BJ (cell line): ENCODE measurements around the gene CORO2A. TPM values are rescaled to one million over a fixed set of nuclear protein-coding genes. Genes with fewer than 3 reads are reported as not detected.

Source experiments
- CTCF ChIA-PET: fragments of 350-600 bp; formaldehyde crosslinking; extraction: SDS; loops from one replicate; lab custom pipeline; 2021; ENCODE audit warnings: antibody characterized with exemption, inconsistent platforms; lab: Yijun Ruan, JAX
- POLR2A ChIA-PET: fragments of 300-600 bp; sonication (Branson Sonifier 250); formaldehyde crosslinking; extraction: SDS; loops from one replicate; lab custom pipeline; 2021; ENCODE audit warnings: antibody characterized with exemption; lab: Charles Lee
- DNase-seq: peaks from one replicate; pipeline ENCODE4 v3.0.0-alpha.2; 2011; ENCODE audit warnings: low read depth
- H3K27me3 ChIP-seq: 2 replicates; pipeline ENCODE4 v1.6.0; 2011; ENCODE audit warnings: low read length; ENCODE audit not compliant: control insufficient read depth, insufficient read depth
- H3K36me3 ChIP-seq: 2 replicates; pipeline ENCODE4 v1.5.1; 2011; ENCODE audit warnings: low read length; ENCODE audit not compliant: control insufficient read depth, insufficient read depth
- H3K4me3 ChIP-seq: 2 replicates; pipeline ENCODE4 v1.5.1; 2011; ENCODE audit warnings: low read depth, mild to moderate bottlenecking, control low read depth, low read length
- polyA plus RNA-seq: library from polyadenylated mRNA; depleted of rRNA; stranded (reverse); fragments of >200 nt; gene quantifications from 2 replicates; pipeline ENCODE4 v1.2.3, GENCODE V29; 2011
- TF ChIP-seq, protein P1 (sequence below): IDR thresholded peaks from 2 replicates; pipeline ENCODE4 v1.5.1; 2011; ENCODE audit warnings: low read depth, mild to moderate bottlenecking, control low read depth, inconsistent platforms, low read length, moderate library complexity; ENCODE audit not compliant: insufficient read depth

CORO2A gene
- polyA plus RNA-seq, 1 experiment, result 1.5 TPM

DNA sequence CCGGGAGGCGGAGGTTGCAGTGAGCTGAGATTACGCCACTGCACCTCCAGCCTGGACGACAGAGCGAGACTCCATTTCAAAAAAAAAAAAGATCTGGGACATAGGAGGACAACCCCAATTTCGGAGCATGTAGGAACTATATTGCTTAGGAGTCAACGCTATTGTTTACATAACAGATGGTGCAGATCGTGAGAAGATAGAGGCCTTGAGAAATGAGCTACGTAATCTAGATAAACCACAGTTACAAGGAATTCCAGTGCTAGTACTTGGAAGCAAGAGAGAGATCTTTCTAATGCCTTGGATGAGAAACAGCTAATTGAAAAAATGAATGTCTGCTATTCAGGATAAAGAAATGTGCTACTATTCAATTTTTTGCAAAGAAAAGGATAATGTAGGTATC, 42.7 kb upstream of the CORO2A start:
- DNase-seq, result no peak
- ChIA-PET CTCF (interaction anchor here (0.9 to 1.2 kb wide), 3 partner anchors 11 to 1194 kb away, joined by 3 read pairs; no protein-coding TSS in a partner anchor), POLR2A (no interaction called here)
- TF ChIP-seq, protein P1, sequence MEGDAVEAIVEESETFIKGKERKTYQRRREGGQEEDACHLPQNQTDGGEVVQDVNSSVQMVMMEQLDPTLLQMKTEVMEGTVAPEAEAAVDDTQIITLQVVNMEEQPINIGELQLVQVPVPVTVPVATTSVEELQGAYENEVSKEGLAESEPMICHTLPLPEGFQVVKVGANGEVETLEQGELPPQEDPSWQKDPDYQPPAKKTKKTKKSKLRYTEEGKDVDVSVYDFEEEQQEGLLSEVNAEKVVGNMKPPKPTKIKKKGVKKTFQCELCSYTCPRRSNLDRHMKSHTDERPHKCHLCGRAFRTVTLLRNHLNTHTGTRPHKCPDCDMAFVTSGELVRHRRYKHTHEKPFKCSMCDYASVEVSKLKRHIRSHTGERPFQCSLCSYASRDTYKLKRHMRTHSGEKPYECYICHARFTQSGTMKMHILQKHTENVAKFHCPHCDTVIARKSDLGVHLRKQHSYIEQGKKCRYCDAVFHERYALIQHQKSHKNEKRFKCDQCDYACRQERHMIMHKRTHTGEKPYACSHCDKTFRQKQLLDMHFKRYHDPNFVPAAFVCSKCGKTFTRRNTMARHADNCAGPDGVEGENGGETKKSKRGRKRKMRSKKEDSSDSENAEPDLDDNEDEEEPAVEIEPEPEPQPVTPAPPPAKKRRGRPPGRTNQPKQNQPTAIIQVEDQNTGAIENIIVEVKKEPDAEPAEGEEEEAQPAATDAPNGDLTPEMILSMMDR, result no peak
- Histone ChIP-seq H3K36me3 (peaks cover 15% of the 10 kb centered on the region), H3K4me3 (no peak overlapping the region), H3K27me3 (no peaks in the 10 kb centered on the region)

DNA sequence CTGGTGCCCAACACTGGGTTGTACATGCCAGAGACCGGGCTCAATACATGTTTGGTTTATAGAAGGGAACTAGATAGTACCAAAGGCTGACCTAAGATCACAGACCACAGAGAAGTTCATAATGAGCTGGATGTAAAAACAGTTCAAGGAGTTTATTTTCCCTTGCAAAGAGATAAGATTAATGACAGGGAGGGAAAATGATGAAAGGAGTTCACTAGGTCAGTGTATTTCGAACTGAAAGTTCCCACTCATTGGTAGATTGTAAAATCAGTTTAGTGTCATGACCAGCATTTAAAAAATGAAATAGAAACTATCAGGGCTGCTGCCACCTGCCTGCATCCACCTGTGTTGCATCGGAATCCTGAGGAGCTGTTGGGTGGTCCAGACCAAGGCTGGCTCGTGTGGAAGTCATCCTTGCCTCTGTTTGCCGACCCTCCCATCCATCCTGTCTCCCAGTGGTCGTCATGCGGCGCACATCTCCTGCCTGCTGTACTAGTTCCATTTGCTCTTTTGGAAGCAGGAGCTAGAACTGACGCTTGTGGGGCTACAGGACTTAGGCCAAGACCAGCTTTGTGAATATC, 41.9 kb upstream of the CORO2A start:
- ChIA-PET CTCF (interaction anchor here (1.0 kb wide), 1 partner anchor 1195 kb away, joined by 3 read pairs; no protein-coding TSS in a partner anchor), POLR2A (no interaction called here)
- Histone ChIP-seq H3K27me3 (no peaks in the 10 kb centered on the region), H3K36me3 (peaks cover 15% of the 10 kb centered on the region), H3K4me3 (no peak overlapping the region)
- TF ChIP-seq, protein P1, result no peak
- no peak for DNase-seq

DNA sequence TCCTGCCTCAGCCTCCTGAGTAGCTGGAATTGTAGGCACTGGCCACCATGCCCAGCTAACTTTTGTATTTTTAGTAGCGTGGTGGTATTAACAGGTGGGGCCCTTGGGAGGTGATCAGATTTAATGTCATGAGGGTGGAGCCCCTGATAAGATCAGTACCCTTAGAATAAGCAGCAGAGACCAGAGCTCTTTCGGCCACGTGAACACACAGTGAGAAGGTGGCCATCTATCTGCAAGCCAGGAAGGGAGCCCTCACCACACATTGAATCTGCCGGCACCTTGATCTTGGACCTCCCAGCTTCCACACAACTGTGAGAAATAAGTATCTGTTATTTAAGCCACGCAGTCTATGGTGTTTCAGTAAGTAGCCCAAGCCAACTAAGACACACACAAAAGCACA, 40.5 kb upstream of the CORO2A start:
- H3K27me3 ChIP-seq, result no peaks in the 10 kb centered on the region
- peaks cover 19% of the 10 kb centered on the region for H3K36me3 ChIP-seq
- DNase-seq, result no peak
- TF ChIP-seq, protein P1, result no peak
- ChIA-PET POLR2A (no interaction called here), CTCF (interaction anchor here (1.2 kb wide), 1 partner anchor 9 kb away, joined by 3 read pairs; no protein-coding TSS in a partner anchor)
- H3K4me3 ChIP-seq, result no peak overlapping the region

DNA sequence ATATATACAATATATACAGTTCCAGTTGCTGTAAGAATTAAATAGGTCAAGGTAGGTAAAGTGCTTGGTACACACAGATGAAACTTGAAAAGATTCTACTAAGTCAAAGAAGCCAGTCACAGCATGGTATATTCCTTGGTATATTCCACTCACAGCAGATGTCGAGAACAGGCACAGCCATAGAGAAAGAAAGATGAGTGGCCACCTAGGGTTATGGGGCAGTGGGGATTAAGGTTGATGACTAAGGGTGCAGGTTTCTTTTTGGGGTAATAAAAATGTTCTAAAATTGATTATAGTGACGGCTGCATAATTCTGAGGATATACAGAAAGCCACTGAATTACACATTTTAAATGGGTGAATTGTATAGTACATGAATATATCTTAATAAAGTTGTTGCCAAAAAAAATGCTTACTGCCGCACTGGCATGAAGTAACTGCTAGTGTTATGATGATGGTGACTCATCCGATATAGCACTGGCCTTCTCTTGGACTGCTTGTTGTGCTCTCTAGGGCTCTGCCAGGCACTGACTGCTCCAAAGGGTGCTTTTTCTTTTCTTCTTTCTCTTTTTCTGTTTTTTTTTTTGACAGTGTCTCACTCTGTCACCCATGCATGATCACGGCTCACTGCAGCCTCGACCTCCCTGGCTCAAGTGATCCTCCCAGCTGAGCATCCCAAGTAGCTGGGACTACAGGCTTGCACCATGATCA, 39.5 kb upstream of the CORO2A start:
- peaks cover 21% of the 10 kb centered on the region for H3K36me3 ChIP-seq
- TF ChIP-seq, protein P1, result no peak
- CTCF ChIA-PET, result interaction anchor here (0.7 to 1.2 kb wide), 2 partner anchors 10 to 12 kb away, joined by 3 read pairs; no protein-coding TSS in a partner anchor
- no peak overlapping the region for H3K4me3 ChIP-seq
- no peaks in the 10 kb centered on the region for H3K27me3 ChIP-seq
- POLR2A ChIA-PET, result interaction anchor here (0.6 kb wide), 1 partner anchor 17 kb away, joined by 7 read pairs; no protein-coding TSS in a partner anchor
- DNase-seq, result no peak

DNA sequence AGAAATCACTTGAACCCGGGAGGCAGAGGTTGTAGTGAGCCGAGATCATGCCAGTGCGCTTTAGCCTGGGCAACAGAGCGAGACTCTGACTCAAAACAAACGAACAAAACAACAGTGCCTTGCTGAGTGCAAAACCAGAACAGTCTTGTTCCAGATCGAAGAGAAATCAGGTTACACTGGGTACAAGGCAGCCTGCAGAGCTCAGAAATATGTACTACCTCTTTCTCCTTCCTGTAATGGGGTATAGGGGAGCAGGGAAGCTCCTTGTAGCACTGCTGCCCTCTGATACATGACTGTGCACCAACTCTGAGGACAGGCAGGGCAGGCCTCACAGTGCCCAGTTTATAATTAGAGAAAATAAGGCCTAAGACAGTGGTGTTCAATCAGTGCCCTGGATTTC, 38.4 kb upstream of the CORO2A start:
- ChIA-PET CTCF (interaction anchor here (0.7 to 2.0 kb wide), 2 partner anchors 13 to 20 kb away, joined by 3 to 5 read pairs; no protein-coding TSS in a partner anchor), POLR2A (interaction anchor here (0.6 kb wide), 1 partner anchor 18 kb away, joined by 7 read pairs; no protein-coding TSS in a partner anchor)
- Histone ChIP-seq H3K36me3 (peaks cover 24% of the 10 kb centered on the region), H3K27me3 (no peaks in the 10 kb centered on the region), H3K4me3 (no peak overlapping the region)
- TF ChIP-seq, protein P1, result no peak
- DNase-seq, result no peak
